Measurements from ENCODE around the gene WDR47. TPM values are rescaled to one million over a fixed set of nuclear protein-coding genes. Genes with fewer than 3 reads are reported as not detected.

WDR47 gene
- polyA plus RNA-seq, 2 of the 4 experiments (the other 2 are of a cell fraction) = 5.5 to 10.8 TPM

- POLR2A ChIA-PET = no interaction called here
These were observed 23.2 kb upstream of the WDR47 start for GRCh38 chr1:109065137-109065536.

GRCh38 chr1:109061183-109061582, 19.3 kb upstream of the WDR47 start:
- no peak for FAIRE-seq
- no peak overlapping the region for H3K4me2 ChIP-seq
- no peak; a peak in 1 of 6 replicates for ATAC-seq
- no peak overlapping the region for H3K27ac ChIP-seq
- H3K9me3 ChIP-seq = no peaks in the 10 kb centered on the region
- WGBS (ENCODE audit: missing lambda C conversion rate) = 92% methylated on average over 4 of the region's 4 CpGs
- ChIA-PET CTCF (interaction anchor here (1.0 to 1.6 kb wide), 4 partner anchors 15 to 51 kb away, joined by 3 to 7 read pairs (median 5); a partner anchor contains a TSS), POLR2A (interaction anchor here (1.1 kb wide), 1 partner anchor 19 kb away, joined by 4 read pairs; the partner anchor contains the start of gene WDR47)
- TF ChIP-seq CTCF (IDR thresholded peaks at IDR 0.05) (no peak), HMGXB4 (CRISPR knock-in tag; IDR thresholded peaks at IDR 0.05; ENCODE audit: borderline replicate concordance) (no peak), GATA3 (IDR thresholded peaks at IDR 0.05; ENCODE audit: borderline replicate concordance) (no peak), HOXB5 (CRISPR knock-in tag; IDR thresholded peaks at IDR 0.05) (no peak), SMC3 (IDR thresholded peaks at IDR 0.05) (no peak), POLR2AphosphoS2 (conservative IDR thresholded peaks at IDR 0.05; ENCODE audit: low read length) (no peak), E2F6 (IDR thresholded peaks at IDR 0.05; ENCODE audit: borderline replicate concordance, low read depth) (no peak), HES2 (IDR thresholded peaks at IDR 0.05) (no peak), HOXB13 (CRISPR knock-in tag; IDR thresholded peaks at IDR 0.05; ENCODE audit: low read depth) (no peak), EHF (CRISPR knock-in tag; IDR thresholded peaks at IDR 0.05) (no peak), SREBF2 (IDR thresholded peaks at IDR 0.05) (no peak), PBX3 (IDR thresholded peaks at IDR 0.05) (no peak), ELK1 (IDR thresholded peaks at IDR 0.05; ENCODE audit: low read depth, low read length) (no peak), TP53 (CRISPR knock-in tag; IDR thresholded peaks at IDR 0.05) (no peak), NFE2L2 (conservative IDR thresholded peaks at IDR 0.05; ENCODE audit: low read length) (no peak), BCL3 (IDR thresholded peaks at IDR 0.05) (no peak)
- no peaks in the 10 kb centered on the region for H3K4me1 ChIP-seq
- no peak overlapping the region for H3K4me3 ChIP-seq
- DNase-seq (ENCODE audit: low read depth in 1 of 2, low spot score in 1 of 2) = no peak

More at GRCh38 chr1:109065137-109065536, 23.2 kb upstream of the WDR47 start:
- CTCF ChIA-PET = no interaction called here
- 96% methylated on average over 3 of the region's 3 CpGs for WGBS (ENCODE audit: missing lambda C conversion rate)
- no peak overlapping the region for H3K27ac ChIP-seq
- H3K9me3 ChIP-seq = no peaks in the 10 kb centered on the region
- FAIRE-seq (no peak), DNase-seq (ENCODE audit: low read depth in 1 of 2, low spot score in 1 of 2) (no peak), ATAC-seq (no peak)
- H3K4me2 ChIP-seq = no peak overlapping the region
- H3K4me3 ChIP-seq = no peak overlapping the region
- no peaks in the 10 kb centered on the region for H3K4me1 ChIP-seq
- TF ChIP-seq SMC3 (IDR thresholded peaks at IDR 0.05) = no peak
- TF ChIP-seq HDAC2 (IDR thresholded peaks at IDR 0.05) = no peak

All from A549 (cell line).